GM12892 (cell line): Measurements from ENCODE around the gene MBD6.

Experiments used
- POLR2A ChIP-seq: IDR thresholded peaks from 2 replicates; pipeline ENCODE4 v1.6.1; 2011; ENCODE audit warnings: low read depth, low read length, control low read depth
- TAF1 ChIP-seq: IDR thresholded peaks from 2 replicates; pipeline ENCODE4 v1.6.1; 2011; ENCODE audit warnings: low read depth, mild to moderate bottlenecking, control low read depth, low read length, borderline replicate concordance

DNA sequence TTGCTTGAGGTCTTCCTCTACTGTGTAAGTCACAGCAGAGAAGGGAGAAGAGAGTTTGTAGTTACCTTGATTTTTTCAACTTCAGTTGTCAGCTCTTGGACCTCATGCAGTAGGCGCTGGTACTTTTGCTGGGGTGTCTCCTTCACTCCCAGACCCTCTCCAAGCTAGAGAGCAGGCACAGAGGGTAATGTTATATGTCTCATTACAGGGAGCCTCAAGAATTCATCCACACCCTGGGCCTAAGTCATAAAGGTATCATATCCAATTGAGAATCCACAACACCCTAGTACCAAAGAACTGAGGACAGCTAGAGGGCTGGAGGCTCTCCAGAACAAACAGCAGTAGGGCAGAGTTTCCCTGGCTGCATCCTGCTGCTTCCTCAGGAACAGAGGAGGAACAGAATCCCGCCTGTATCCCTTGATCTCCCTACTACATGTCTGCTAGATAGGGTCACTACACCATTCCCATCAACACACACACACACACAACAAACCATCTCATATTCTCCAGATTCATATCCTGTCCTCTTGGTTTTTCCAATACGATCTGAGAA is 12.4 kb downstream of the MBD6 start:
- TF ChIP-seq POLR2A, result no peak
- TF ChIP-seq TAF1, result no peak
